Measurements from ENCODE around the gene TYMS. TPM values are rescaled to one million over a fixed set of nuclear protein-coding genes. Genes with fewer than 3 reads are reported as not detected.

TYMS gene
- total and polyA plus RNA-seq, 2 donors from 2014 or later: 6.0 to 10.2 TPM

DNA sequence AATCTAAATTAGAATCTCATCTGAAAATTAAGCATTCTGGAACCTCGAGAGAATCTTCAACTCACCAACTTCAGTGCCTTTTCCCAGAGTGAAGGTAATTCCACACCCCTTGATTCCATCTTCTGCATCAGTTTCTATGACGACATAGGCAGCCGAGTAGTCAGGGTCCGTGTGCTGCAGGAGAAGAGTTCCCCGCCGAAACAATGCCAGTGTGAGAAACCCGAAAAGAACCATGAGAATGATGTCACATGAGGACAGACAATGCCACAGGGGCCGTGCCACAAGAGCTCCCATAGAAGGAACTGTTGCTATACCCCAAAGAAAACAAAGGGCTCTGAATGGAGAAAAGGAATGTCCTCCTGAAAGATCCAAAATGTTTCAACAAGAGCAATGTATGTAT lies 49.0 kb downstream of the TYMS start:
- H3K27ac ChIP-seq (ENCODE audit: low read depth in 2 of 2, low read length in 2 of 2): no peak overlapping the region
- TF ChIP-seq, protein P1, sequence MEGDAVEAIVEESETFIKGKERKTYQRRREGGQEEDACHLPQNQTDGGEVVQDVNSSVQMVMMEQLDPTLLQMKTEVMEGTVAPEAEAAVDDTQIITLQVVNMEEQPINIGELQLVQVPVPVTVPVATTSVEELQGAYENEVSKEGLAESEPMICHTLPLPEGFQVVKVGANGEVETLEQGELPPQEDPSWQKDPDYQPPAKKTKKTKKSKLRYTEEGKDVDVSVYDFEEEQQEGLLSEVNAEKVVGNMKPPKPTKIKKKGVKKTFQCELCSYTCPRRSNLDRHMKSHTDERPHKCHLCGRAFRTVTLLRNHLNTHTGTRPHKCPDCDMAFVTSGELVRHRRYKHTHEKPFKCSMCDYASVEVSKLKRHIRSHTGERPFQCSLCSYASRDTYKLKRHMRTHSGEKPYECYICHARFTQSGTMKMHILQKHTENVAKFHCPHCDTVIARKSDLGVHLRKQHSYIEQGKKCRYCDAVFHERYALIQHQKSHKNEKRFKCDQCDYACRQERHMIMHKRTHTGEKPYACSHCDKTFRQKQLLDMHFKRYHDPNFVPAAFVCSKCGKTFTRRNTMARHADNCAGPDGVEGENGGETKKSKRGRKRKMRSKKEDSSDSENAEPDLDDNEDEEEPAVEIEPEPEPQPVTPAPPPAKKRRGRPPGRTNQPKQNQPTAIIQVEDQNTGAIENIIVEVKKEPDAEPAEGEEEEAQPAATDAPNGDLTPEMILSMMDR (IDR thresholded peaks at IDR 0.05; ENCODE audit: borderline replicate concordance, extremely low read depth, insufficient read depth): no peak
- no peaks in the 10 kb centered on the region for H3K9me3 ChIP-seq (ENCODE audit: control insufficient read depth in 2 of 3, insufficient read depth in 1 of 3, low read length in 3 of 3)
- intact Hi-C loops (cut with DNase I): no loop called here
- DNase-seq (no peak), FAIRE-seq (no peak)
- no peaks in the 10 kb centered on the region for H3K27me3 ChIP-seq (ENCODE audit: control insufficient read depth, insufficient read depth, low read length)
- peaks cover 3 to 13% (median 5%) of the 10 kb centered on the region in 3 donors for H3K4me1 ChIP-seq (ENCODE audit: control insufficient read depth in 2 of 3, insufficient read depth in 2 of 3, low read depth in 1 of 3, low read length in 3 of 3)
- H3K36me3 ChIP-seq (ENCODE audit: control insufficient read depth in 2 of 3, insufficient read depth in 3 of 3, low read length in 3 of 3): peaks cover 0 to 9% (median 0%) of the 10 kb centered on the region in 3 donors
- H3K9ac ChIP-seq (ENCODE audit: low read length in 3 of 3): no peak overlapping the region
- no peak overlapping the region for H3K4me3 ChIP-seq (ENCODE audit: low read length in 3 of 3)

DNA sequence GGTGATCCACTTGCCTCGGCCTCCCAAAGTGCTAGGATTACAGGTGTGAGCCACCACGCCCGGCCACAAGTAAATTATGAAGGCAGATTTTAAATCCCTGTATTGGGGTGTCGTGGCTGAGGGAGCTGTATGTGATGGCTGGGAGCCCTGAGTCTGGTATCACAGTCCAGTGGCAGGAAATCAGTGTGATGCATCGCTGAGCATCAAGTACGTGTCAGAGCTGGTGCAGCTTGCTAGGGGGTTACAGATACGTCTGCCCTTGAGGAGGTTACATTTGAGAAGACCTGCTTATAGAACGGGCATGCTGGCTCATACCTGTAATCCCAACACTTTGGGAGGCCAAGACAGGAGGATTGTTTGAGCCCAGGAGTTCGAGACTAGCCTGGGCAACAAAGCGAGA lies 50.6 kb downstream of the TYMS start:
- FAIRE-seq (no peak), DNase-seq (no peak)
- intact Hi-C loops (cut with DNase I): no loop called here
- H3K9ac ChIP-seq (ENCODE audit: low read length in 3 of 3): no peak overlapping the region
- H3K27ac ChIP-seq (ENCODE audit: low read depth in 2 of 2, low read length in 2 of 2): no peak overlapping the region
- no peak overlapping the region for H3K4me3 ChIP-seq (ENCODE audit: low read length in 3 of 3)
- no peaks in the 10 kb centered on the region for H3K9me3 ChIP-seq (ENCODE audit: control insufficient read depth in 2 of 3, insufficient read depth in 1 of 3, low read length in 3 of 3)
- H3K27me3 ChIP-seq (ENCODE audit: control insufficient read depth, insufficient read depth, low read length): no peaks in the 10 kb centered on the region
- TF ChIP-seq, protein P1 (IDR thresholded peaks at IDR 0.05; ENCODE audit: borderline replicate concordance, extremely low read depth, insufficient read depth): no peak
- H3K4me1 ChIP-seq (ENCODE audit: control insufficient read depth in 2 of 3, insufficient read depth in 2 of 3, low read depth in 1 of 3, low read length in 3 of 3): peaks cover 4 to 11% (median 4%) of the 10 kb centered on the region in 3 donors
- H3K36me3 ChIP-seq (ENCODE audit: control insufficient read depth in 2 of 3, insufficient read depth in 3 of 3, low read length in 3 of 3): peaks cover 0 to 9% (median 0%) of the 10 kb centered on the region in 3 donors

DNA sequence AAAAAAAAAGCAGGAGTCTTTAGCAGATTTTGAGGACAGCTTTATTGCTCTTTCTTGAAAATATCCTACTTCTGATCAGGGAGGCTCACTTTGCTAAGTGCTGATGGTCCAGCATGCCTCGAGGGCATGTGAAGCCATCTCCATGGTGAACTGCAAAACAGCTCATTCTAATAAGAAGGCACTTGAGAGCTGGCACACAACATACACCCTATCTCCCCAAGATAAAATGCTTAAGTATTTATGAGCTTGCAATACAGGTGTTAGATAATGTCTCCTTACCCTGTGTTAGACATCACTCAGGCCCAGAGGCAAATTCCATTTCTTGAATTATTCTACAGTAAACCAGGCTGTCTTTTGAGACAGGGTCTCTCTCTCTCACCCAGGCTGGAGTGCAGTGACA lies 52.3 kb downstream of the TYMS start:
- H3K9me3 ChIP-seq (ENCODE audit: control insufficient read depth in 2 of 3, insufficient read depth in 1 of 3, low read length in 3 of 3): no peaks in the 10 kb centered on the region
- H3K4me3 ChIP-seq (ENCODE audit: low read length in 3 of 3): no peak overlapping the region
- peaks cover 0 to 9% (median 0%) of the 10 kb centered on the region in 3 donors for H3K36me3 ChIP-seq (ENCODE audit: control insufficient read depth in 2 of 3, insufficient read depth in 3 of 3, low read length in 3 of 3)
- DNase-seq: no peak
- H3K27ac ChIP-seq (ENCODE audit: low read depth in 2 of 2, low read length in 2 of 2): no peak overlapping the region
- TF ChIP-seq, protein P1 (IDR thresholded peaks at IDR 0.05; ENCODE audit: borderline replicate concordance, extremely low read depth, insufficient read depth): no peak
- intact Hi-C loops (cut with DNase I): no loop called here
- H3K4me1 ChIP-seq (ENCODE audit: control insufficient read depth in 2 of 3, insufficient read depth in 2 of 3, low read depth in 1 of 3, low read length in 3 of 3): peaks cover 2 to 5% (median 4%) of the 10 kb centered on the region in 3 donors
- no peaks in the 10 kb centered on the region for H3K27me3 ChIP-seq (ENCODE audit: control insufficient read depth, insufficient read depth, low read length)
- FAIRE-seq: no peak
- no peak overlapping the region for H3K9ac ChIP-seq (ENCODE audit: low read length in 3 of 3)

Measured in kidney (tissue), 14 donors.